Measurements from ENCODE around the gene HOXA9. TPM values are rescaled to one million over a fixed set of nuclear protein-coding genes. Genes with fewer than 3 reads are reported as not detected.

HOXA9 gene
- total RNA-seq, 1 experiment from 2014 or later = 91.0 TPM

GRCh38 chr7:27211764-27212204, 46.4 kb upstream of the HOXA9 start:
- Histone ChIP-seq H3K9me2 (ENCODE audit: insufficient read depth) (no peaks in the 10 kb centered on the region), H3K9me3 (ENCODE audit: control insufficient read depth in 1 of 2, insufficient read depth in 1 of 2, low read depth in 1 of 2, low read length in 2 of 2) (no peaks in the 10 kb centered on the region), H3K4me2 (ENCODE audit: low read length) (no peak overlapping the region), H3K36me3 (ENCODE audit: control insufficient read depth in 1 of 2, insufficient read depth in 2 of 2, low read length in 2 of 2) (no peaks in the 10 kb centered on the region), H3K79me2 (ENCODE audit: insufficient read depth, low read length) (no peaks in the 10 kb centered on the region), H3K4me1 (ENCODE audit: control insufficient read depth in 1 of 2, insufficient read depth in 2 of 2, low read length in 2 of 2) (peaks cover 4 to 14% of the 10 kb centered on the region in 2 experiments; a peak in 3 of 4 replicates), H3K27ac (ENCODE audit: low read depth, low read length) (no peak overlapping the region), H4K20me1 (ENCODE audit: insufficient read depth) (no peaks in the 10 kb centered on the region), H3K4me3 (replicated peaks in 1 of 2; ENCODE audit: low read depth in 1 of 2, low read length in 2 of 2) (no peak overlapping the region), H2AFZ (ENCODE audit: low read depth, low read length, poor library complexity, severe bottlenecking) (no peak overlapping the region), H3K27me3 (ENCODE audit: insufficient read depth, low read length) (no peaks in the 10 kb centered on the region), H3K9ac (ENCODE audit: low read length) (no peak overlapping the region)
- ChIA-PET POLR2A (no interaction called here), CTCF (interaction anchor here (1.0 kb wide), 1 partner anchor 394 kb away, joined by 5 read pairs; no protein-coding TSS in a partner anchor), RAD21 (ENCODE audit: low non-redundant PET in 1 of 2, low total read pairs in 2 of 2, uncharacterized antibody in 2 of 2, unreplicated experiment in 2 of 2) (no interaction called here)
- intact Hi-C loops (cut with micrococcal nuclease) = loop anchor here (2.0 kb wide), 1 partner anchor 563 kb away; no protein-coding TSS in a partner anchor
- TF ChIP-seq ZFX (IDR thresholded peaks at IDR 0.05) (no peak), ZBTB33 (IDR thresholded peaks at IDR 0.05; ENCODE audit: extremely low read depth, insufficient replicate concordance, low read length) (no peak), ATF3 (IDR thresholded peaks at IDR 0.05) (no peak), YY1 (IDR thresholded peaks at IDR 0.05; ENCODE audit: extremely low read depth, insufficient replicate concordance, low read depth, low read length) (no peak), MAX (IDR thresholded peaks at IDR 0.05) (no peak)
- DNase-seq (ENCODE audit: low read depth, low spot score) = no peak
- no peak for ATAC-seq
- BruUV-seq (replicated peaks) = no TSS peak

- CTCF ChIA-PET = interaction anchor here (1.0 kb wide), 2 partner anchors 393 to 395 kb away, joined by 3 to 5 read pairs; no protein-coding TSS in a partner anchor
- RAD21 ChIA-PET (ENCODE audit: low non-redundant PET in 1 of 2, low total read pairs in 2 of 2, uncharacterized antibody in 2 of 2, unreplicated experiment in 2 of 2) = no interaction called here
- ATAC-seq = no peak
- TF ChIP-seq ZNF274 (IDR thresholded peaks at IDR 0.05; ENCODE audit: low read depth, low read length) = no peak
- no peak for TF ChIP-seq SRF (IDR thresholded peaks at IDR 0.05; ENCODE audit: low read depth)
- no peak for TF ChIP-seq JUND (IDR thresholded peaks at IDR 0.05)
- no peak for TF ChIP-seq CTCF (IDR thresholded peaks at IDR 0.05 in 2 of 3, conservative IDR thresholded peaks at IDR 0.05 in 1 of 3; ENCODE audit: borderline replicate concordance in 1 of 3, insufficient read depth in 1 of 3, low read depth in 2 of 3, low read length in 2 of 3)
- TF ChIP-seq POLR2AphosphoS5 (IDR thresholded peaks at IDR 0.05; ENCODE audit: low read depth, low read length) = no peak
- no peak for TF ChIP-seq SP1 (IDR thresholded peaks at IDR 0.05; ENCODE audit: low read depth)
- no peak for TF ChIP-seq ZFX (IDR thresholded peaks at IDR 0.05)
- no peak for TF ChIP-seq RAD21 (IDR thresholded peaks at IDR 0.05; ENCODE audit: low read depth)
Measured at GRCh38 chr7:27211084-27211446, 45.7 kb upstream of the HOXA9 start.

More at GRCh38 chr7:27211084-27211446, 45.7 kb upstream of the HOXA9 start:
- intact Hi-C loops (cut with micrococcal nuclease) = loop anchor here (2.0 kb wide), 1 partner anchor 564 kb away; no protein-coding TSS in a partner anchor
- no peak overlapping the region for H3K27ac ChIP-seq (ENCODE audit: low read depth, low read length)
- no peaks in the 10 kb centered on the region for H4K20me1 ChIP-seq (ENCODE audit: insufficient read depth)
- H3K9me2 ChIP-seq (ENCODE audit: insufficient read depth) = no peaks in the 10 kb centered on the region
- H3K27me3 ChIP-seq (ENCODE audit: insufficient read depth, low read length) = no peaks in the 10 kb centered on the region
- H3K9ac ChIP-seq (ENCODE audit: low read length) = no peak overlapping the region
- H3K4me2 ChIP-seq (ENCODE audit: low read length) = peak overlapping the region; percentile 78
- no peaks in the 10 kb centered on the region for H3K9me3 ChIP-seq (ENCODE audit: control insufficient read depth in 1 of 2, insufficient read depth in 1 of 2, low read depth in 1 of 2, low read length in 2 of 2)
- no peaks in the 10 kb centered on the region for H3K79me2 ChIP-seq (ENCODE audit: insufficient read depth, low read length)
- POLR2A ChIA-PET = no interaction called here
- H2AFZ ChIP-seq (ENCODE audit: low read depth, low read length, poor library complexity, severe bottlenecking) = peak overlapping the region; percentile 99
- BruUV-seq (replicated peaks) = no TSS peak
- no peaks in the 10 kb centered on the region for H3K36me3 ChIP-seq (ENCODE audit: control insufficient read depth in 1 of 2, insufficient read depth in 2 of 2, low read length in 2 of 2)
- H3K4me3 ChIP-seq (replicated peaks in 1 of 2; ENCODE audit: low read depth in 1 of 2, low read length in 2 of 2) = no peak overlapping the region
- DNase-seq (ENCODE audit: low read depth, low spot score) = no peak
- H3K4me1 ChIP-seq (ENCODE audit: control insufficient read depth in 1 of 2, insufficient read depth in 2 of 2, low read length in 2 of 2) = peaks cover 4 to 14% of the 10 kb centered on the region in 2 experiments; a peak in 3 of 4 replicates
